Transverse colon (tissue), 3 donors: ENCODE results near the gene RNASEH1.

Experiments used
- POLR2A ChIP-seq: fragments of 450-650 bp; IDR thresholded peaks from one replicate; pipeline ENCODE4 v1.6.1; 2016; ENCODE audit warnings: antibody characterized with exemption, mild to moderate bottlenecking, moderate library complexity
- TF ChIP-seq, protein P1 (sequence below), 5 experiments: fragments of 200-600 bp in 3 of 5; fragments of 450-650 bp in 2 of 5; sonication (generic) in 3 of 5; IDR thresholded peaks; 1 replicate in 2 of 5; 2 replicates in 3 of 5; pipeline ENCODE4 v1.5.1; 2016 to 2017; ENCODE audit warnings: antibody characterized with exemption in 5 of 5, inconsistent platforms in 3 of 5, mild to moderate bottlenecking in 2 of 5, moderate library complexity in 1 of 5

GRCh38 chr2:3586220-3586619 lies 28.1 kb upstream of the RNASEH1 start:
- TF ChIP-seq, protein P1, sequence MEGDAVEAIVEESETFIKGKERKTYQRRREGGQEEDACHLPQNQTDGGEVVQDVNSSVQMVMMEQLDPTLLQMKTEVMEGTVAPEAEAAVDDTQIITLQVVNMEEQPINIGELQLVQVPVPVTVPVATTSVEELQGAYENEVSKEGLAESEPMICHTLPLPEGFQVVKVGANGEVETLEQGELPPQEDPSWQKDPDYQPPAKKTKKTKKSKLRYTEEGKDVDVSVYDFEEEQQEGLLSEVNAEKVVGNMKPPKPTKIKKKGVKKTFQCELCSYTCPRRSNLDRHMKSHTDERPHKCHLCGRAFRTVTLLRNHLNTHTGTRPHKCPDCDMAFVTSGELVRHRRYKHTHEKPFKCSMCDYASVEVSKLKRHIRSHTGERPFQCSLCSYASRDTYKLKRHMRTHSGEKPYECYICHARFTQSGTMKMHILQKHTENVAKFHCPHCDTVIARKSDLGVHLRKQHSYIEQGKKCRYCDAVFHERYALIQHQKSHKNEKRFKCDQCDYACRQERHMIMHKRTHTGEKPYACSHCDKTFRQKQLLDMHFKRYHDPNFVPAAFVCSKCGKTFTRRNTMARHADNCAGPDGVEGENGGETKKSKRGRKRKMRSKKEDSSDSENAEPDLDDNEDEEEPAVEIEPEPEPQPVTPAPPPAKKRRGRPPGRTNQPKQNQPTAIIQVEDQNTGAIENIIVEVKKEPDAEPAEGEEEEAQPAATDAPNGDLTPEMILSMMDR (IDR thresholded peaks at IDR 0.05) = no peak
- TF ChIP-seq POLR2A = no peak
